Measurements from ENCODE around the gene SPATA16.

SPATA16 gene

GRCh38 chr3:172915911-172916514 is 225.0 kb downstream of the SPATA16 start:
- no peak overlapping the region for H3K4me3 ChIP-seq (ENCODE audit: low read depth, low read length)
- H3K4me1 ChIP-seq (ENCODE audit: control insufficient read depth, insufficient read depth, low read length), result peaks cover 16% of the 10 kb centered on the region
- H3K9ac ChIP-seq (ENCODE audit: low read length), result no peak overlapping the region
- H3K36me3 ChIP-seq (ENCODE audit: control insufficient read depth, insufficient read depth, low read length), result no peaks in the 10 kb centered on the region
- H3K9me3 ChIP-seq (ENCODE audit: control insufficient read depth, insufficient read depth, low read depth, low read length), result no peaks in the 10 kb centered on the region
- H3K27ac ChIP-seq (ENCODE audit: low read depth, low read length), result no peak overlapping the region
- H3K27me3 ChIP-seq (ENCODE audit: control insufficient read depth, insufficient read depth, low read length), result no peaks in the 10 kb centered on the region

- Histone ChIP-seq H3K27ac (ENCODE audit: low read depth, low read length) (no peak overlapping the region), H3K4me1 (ENCODE audit: control insufficient read depth, insufficient read depth, low read length) (peaks cover 16% of the 10 kb centered on the region), H3K36me3 (ENCODE audit: control insufficient read depth, insufficient read depth, low read length) (no peaks in the 10 kb centered on the region), H3K9me3 (ENCODE audit: control insufficient read depth, insufficient read depth, low read depth, low read length) (no peaks in the 10 kb centered on the region), H3K27me3 (ENCODE audit: control insufficient read depth, insufficient read depth, low read length) (no peaks in the 10 kb centered on the region), H3K9ac (ENCODE audit: low read length) (no peak overlapping the region), H3K4me3 (ENCODE audit: low read depth, low read length) (no peak overlapping the region)
Measured at GRCh38 chr3:172914854-172915253, 226.2 kb downstream of the SPATA16 start.

- Histone ChIP-seq H3K9ac (ENCODE audit: low read length) (no peak overlapping the region), H3K4me3 (ENCODE audit: low read depth, low read length) (no peak overlapping the region), H3K9me3 (ENCODE audit: control insufficient read depth, insufficient read depth, low read depth, low read length) (no peaks in the 10 kb centered on the region), H3K27ac (ENCODE audit: low read depth, low read length) (no peak overlapping the region), H3K4me1 (ENCODE audit: control insufficient read depth, insufficient read depth, low read length) (peaks cover 16% of the 10 kb centered on the region), H3K36me3 (ENCODE audit: control insufficient read depth, insufficient read depth, low read length) (no peaks in the 10 kb centered on the region), H3K27me3 (ENCODE audit: control insufficient read depth, insufficient read depth, low read length) (no peaks in the 10 kb centered on the region)
Measured at GRCh38 chr3:172913911-172914655, 227.0 kb downstream of the SPATA16 start.

DNA sequence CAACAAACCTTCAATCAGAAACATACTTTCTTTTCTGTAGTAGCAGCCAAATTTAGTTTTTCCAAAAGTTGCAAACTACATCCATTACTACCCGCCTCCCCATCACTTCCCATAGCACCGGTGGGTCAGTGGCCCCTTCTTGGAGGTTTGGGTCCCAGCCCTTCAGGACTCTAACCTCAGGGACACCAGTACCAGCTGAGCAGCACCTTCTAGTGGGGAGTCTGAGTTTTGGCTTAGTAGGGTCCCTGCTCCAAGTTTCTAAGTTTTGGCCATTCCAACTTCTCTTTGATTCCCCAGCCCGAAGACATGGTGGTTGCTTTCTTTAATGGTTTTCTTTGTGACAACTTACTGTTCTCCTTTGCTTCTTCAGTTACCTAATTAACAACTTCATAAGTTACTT is 229.9 kb downstream of the SPATA16 start:
- Histone ChIP-seq H3K9me3 (ENCODE audit: control insufficient read depth, insufficient read depth, low read depth, low read length) (no peaks in the 10 kb centered on the region), H3K27me3 (ENCODE audit: control insufficient read depth, insufficient read depth, low read length) (no peaks in the 10 kb centered on the region), H3K4me3 (ENCODE audit: low read depth, low read length) (no peak overlapping the region), H3K9ac (ENCODE audit: low read length) (no peak overlapping the region), H3K27ac (ENCODE audit: low read depth, low read length) (no peak overlapping the region), H3K4me1 (ENCODE audit: control insufficient read depth, insufficient read depth, low read length) (no peaks in the 10 kb centered on the region), H3K36me3 (ENCODE audit: control insufficient read depth, insufficient read depth, low read length) (no peaks in the 10 kb centered on the region)

DNA sequence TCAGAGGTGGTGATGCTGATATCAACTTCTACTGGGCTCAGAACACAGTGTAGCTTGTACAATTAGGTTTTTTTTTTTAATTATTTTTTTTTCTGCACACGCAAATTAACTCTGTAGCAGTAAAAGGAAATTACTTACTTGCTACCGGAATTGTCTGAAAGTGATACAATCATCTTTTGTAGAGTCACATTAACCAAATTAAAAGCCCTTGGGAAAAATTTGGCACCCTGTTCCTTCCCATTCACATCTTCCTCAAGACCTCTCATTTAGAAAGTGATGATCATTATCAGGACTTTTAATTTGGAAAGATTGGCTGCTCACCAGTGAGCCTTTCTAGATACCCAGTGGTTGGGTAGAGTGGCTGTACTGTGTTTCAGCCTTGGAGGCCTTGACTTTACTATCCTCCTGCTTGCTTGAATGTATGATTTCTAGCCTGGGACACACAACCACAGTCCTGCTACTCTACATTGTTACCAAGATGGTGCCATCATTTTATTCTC is 232.2 kb downstream of the SPATA16 start:
- Histone ChIP-seq H3K4me3 (ENCODE audit: low read depth, low read length) (no peak overlapping the region), H3K9me3 (ENCODE audit: control insufficient read depth, insufficient read depth, low read depth, low read length) (no peaks in the 10 kb centered on the region), H3K9ac (ENCODE audit: low read length) (no peak overlapping the region), H3K27ac (ENCODE audit: low read depth, low read length) (no peak overlapping the region), H3K27me3 (ENCODE audit: control insufficient read depth, insufficient read depth, low read length) (no peaks in the 10 kb centered on the region), H3K36me3 (ENCODE audit: control insufficient read depth, insufficient read depth, low read length) (no peaks in the 10 kb centered on the region), H3K4me1 (ENCODE audit: control insufficient read depth, insufficient read depth, low read length) (peaks cover 11% of the 10 kb centered on the region)

GRCh38 chr3:172905451-172905850 is 235.6 kb downstream of the SPATA16 start:
- no peaks in the 10 kb centered on the region for H3K27me3 ChIP-seq (ENCODE audit: control insufficient read depth, insufficient read depth, low read length)
- H3K9ac ChIP-seq (ENCODE audit: low read length), result no peak overlapping the region
- H3K9me3 ChIP-seq (ENCODE audit: control insufficient read depth, insufficient read depth, low read depth, low read length), result no peaks in the 10 kb centered on the region
- no peak overlapping the region for H3K4me3 ChIP-seq (ENCODE audit: low read depth, low read length)
- H3K4me1 ChIP-seq (ENCODE audit: control insufficient read depth, insufficient read depth, low read length), result peaks cover 11% of the 10 kb centered on the region
- no peak overlapping the region for H3K27ac ChIP-seq (ENCODE audit: low read depth, low read length)
- H3K36me3 ChIP-seq (ENCODE audit: control insufficient read depth, insufficient read depth, low read length), result no peaks in the 10 kb centered on the region

GRCh38 chr3:172904711-172905373 is 236.2 kb downstream of the SPATA16 start:
- Histone ChIP-seq H3K36me3 (ENCODE audit: control insufficient read depth, insufficient read depth, low read length) (no peaks in the 10 kb centered on the region), H3K4me3 (ENCODE audit: low read depth, low read length) (no peak overlapping the region), H3K9me3 (ENCODE audit: control insufficient read depth, insufficient read depth, low read depth, low read length) (no peaks in the 10 kb centered on the region), H3K27ac (ENCODE audit: low read depth, low read length) (no peak overlapping the region), H3K9ac (ENCODE audit: low read length) (no peak overlapping the region), H3K27me3 (ENCODE audit: control insufficient read depth, insufficient read depth, low read length) (no peaks in the 10 kb centered on the region), H3K4me1 (ENCODE audit: control insufficient read depth, insufficient read depth, low read length) (peaks cover 11% of the 10 kb centered on the region)

DNA sequence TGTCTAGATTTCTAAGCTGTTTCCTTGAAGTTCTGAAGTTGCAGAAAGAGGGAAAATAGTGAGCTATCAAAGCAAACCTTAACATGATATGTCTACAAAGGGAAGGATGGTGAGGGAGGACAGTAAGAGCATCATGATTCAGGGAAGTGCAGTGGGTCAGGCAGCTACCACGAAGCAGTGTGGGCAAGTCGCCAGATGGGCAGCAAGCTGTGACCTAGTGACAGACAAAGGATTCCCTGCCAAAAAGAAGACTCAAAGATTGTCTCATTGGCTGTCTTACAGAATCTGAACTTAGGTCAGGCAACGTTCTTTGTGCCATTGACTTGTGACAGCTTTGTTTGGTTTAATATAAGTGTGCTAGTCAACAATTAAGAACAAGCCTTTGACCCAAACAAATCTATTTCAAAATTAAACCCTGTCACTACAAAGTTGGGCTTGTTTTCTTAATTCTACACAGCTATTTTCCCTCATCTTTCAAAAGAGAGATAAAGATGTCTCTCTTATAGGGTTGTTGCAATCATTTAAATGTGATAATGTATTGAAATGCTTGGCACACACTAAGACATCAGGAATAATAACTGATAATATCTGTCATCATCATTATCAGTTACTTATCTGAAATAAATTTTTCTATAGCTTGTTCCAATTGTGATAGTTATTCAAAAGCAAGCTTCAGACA is 237.3 kb downstream of the SPATA16 start:
- H3K4me1 ChIP-seq (ENCODE audit: control insufficient read depth, insufficient read depth, low read length), result peaks cover 11% of the 10 kb centered on the region
- H3K27me3 ChIP-seq (ENCODE audit: control insufficient read depth, insufficient read depth, low read length), result no peaks in the 10 kb centered on the region
- no peaks in the 10 kb centered on the region for H3K36me3 ChIP-seq (ENCODE audit: control insufficient read depth, insufficient read depth, low read length)
- no peak overlapping the region for H3K9ac ChIP-seq (ENCODE audit: low read length)
- H3K9me3 ChIP-seq (ENCODE audit: control insufficient read depth, insufficient read depth, low read depth, low read length), result no peaks in the 10 kb centered on the region
- no peak overlapping the region for H3K27ac ChIP-seq (ENCODE audit: low read depth, low read length)
- no peak overlapping the region for H3K4me3 ChIP-seq (ENCODE audit: low read depth, low read length)

- Histone ChIP-seq H3K4me1 (ENCODE audit: control insufficient read depth, insufficient read depth, low read length) (no peaks in the 10 kb centered on the region), H3K27me3 (ENCODE audit: control insufficient read depth, insufficient read depth, low read length) (no peaks in the 10 kb centered on the region), H3K36me3 (ENCODE audit: control insufficient read depth, insufficient read depth, low read length) (no peaks in the 10 kb centered on the region), H3K27ac (ENCODE audit: low read depth, low read length) (no peak overlapping the region), H3K9me3 (ENCODE audit: control insufficient read depth, insufficient read depth, low read depth, low read length) (peaks cover 3% of the 10 kb centered on the region; the same call in 1 of the 2 replicates), H3K9ac (ENCODE audit: low read length) (no peak overlapping the region), H3K4me3 (ENCODE audit: low read depth, low read length) (no peak overlapping the region)
Measured at GRCh38 chr3:172892158-172892557, 248.9 kb downstream of the SPATA16 start.

GRCh38 chr3:172885704-172886103 is 255.3 kb downstream of the SPATA16 start:
- Histone ChIP-seq H3K27me3 (ENCODE audit: control insufficient read depth, insufficient read depth, low read length) (no peaks in the 10 kb centered on the region), H3K4me3 (ENCODE audit: low read depth, low read length) (no peak overlapping the region), H3K27ac (ENCODE audit: low read depth, low read length) (no peak overlapping the region), H3K9ac (ENCODE audit: low read length) (no peak overlapping the region), H3K4me1 (ENCODE audit: control insufficient read depth, insufficient read depth, low read length) (no peaks in the 10 kb centered on the region), H3K36me3 (ENCODE audit: control insufficient read depth, insufficient read depth, low read length) (no peaks in the 10 kb centered on the region), H3K9me3 (ENCODE audit: control insufficient read depth, insufficient read depth, low read depth, low read length) (peaks cover 11% of the 10 kb centered on the region)

All from HUES6 (cell line).